K562 (cell line): ENCODE measurements around the gene ZNF564. TPM values are rescaled to one million over a fixed set of nuclear protein-coding genes. Genes with fewer than 3 reads are reported as not detected.

Experiments used
- CCNT2 ChIP-seq: IDR thresholded peaks from 2 replicates; pipeline ENCODE4 v1.6.1; 2011; ENCODE audit warnings: borderline replicate concordance, low read depth, mild to moderate bottlenecking, moderate library complexity, mixed read lengths, low read length; ENCODE audit not compliant: insufficient read length; ENCODE audit errors: extremely low read depth
- CHD4 ChIP-seq: fragments of 200-600 bp; sonication (generic); IDR thresholded peaks from 3 replicates; pipeline ENCODE4 v1.6.1; 2012; ENCODE audit warnings: low read depth, mild to moderate bottlenecking, mixed read lengths, low read length, inconsistent platforms; ENCODE audit not compliant: insufficient read depth, insufficient replicate concordance, poor library complexity, severe bottlenecking
- ETS2 ChIP-seq: IDR thresholded peaks from 2 replicates; pipeline ENCODE4 v1.6.1; 2016; ENCODE audit warnings: borderline replicate concordance, missing genetic modification characterization, mild to moderate bottlenecking, moderate library complexity, missing compliant biosample characterization; ENCODE audit not compliant: poor library complexity, severe bottlenecking
- ETV6 ChIP-seq, 3 experiments: fragments of 150-350 bp in 1 of 3; sonication (generic) in 1 of 3; formaldehyde crosslinking in 1 of 3; IDR thresholded peaks; 2 replicates each; pipeline versions ENCODE4 v1.6.1 to v1.8.0; 2014 to 2022; ENCODE audit warnings: borderline replicate concordance in 2 of 3, low read depth in 2 of 3, antibody characterized with exemption in 1 of 3, low read length in 1 of 3, mild to moderate bottlenecking in 1 of 3, missing genetic modification reagents in 1 of 3
- FIP1L1 ChIP-seq: fragments of 200-400 bp; formaldehyde crosslinking; IDR thresholded peaks from 2 replicates; pipeline ENCODE4 v1.6.1; 2018; ENCODE audit warnings: mild to moderate bottlenecking, low read depth, low read length; ENCODE audit not compliant: poor library complexity, severe bottlenecking
- FOXA3 ChIP-seq, 2 experiments: fragments of 450-650 bp in 1 of 2; sonication (generic) in 1 of 2; formaldehyde crosslinking; IDR thresholded peaks in 1 of 2; conservative IDR thresholded peaks in 1 of 2; 2 replicates each; pipeline versions ENCODE4 v1.4.0 to v1.8.0; 2020 to 2022; ENCODE audit warnings: mild to moderate bottlenecking in 2 of 2, missing genetic modification reagents in 1 of 2
- GABPB2 ChIP-seq: fragments of 250-450 bp; sonication (Bioruptor Pico); conservative IDR thresholded peaks from 2 replicates; pipeline ENCODE4 v1.5.1; 2021; ENCODE audit warnings: mild to moderate bottlenecking
- GTF2F1 ChIP-seq: IDR thresholded peaks from 2 replicates; pipeline ENCODE4 v1.6.1; 2011; ENCODE audit warnings: low read depth, low read length, improper control_type of control experiment
- KAT8 ChIP-seq: fragments of 450-650 bp; IDR thresholded peaks from 2 replicates; pipeline ENCODE4 v1.6.1; 2016; ENCODE audit warnings: low read depth, mild to moderate bottlenecking
- MTA2 ChIP-seq: fragments of 450-650 bp; IDR thresholded peaks from 2 replicates; pipeline ENCODE4 v1.6.1; 2016; ENCODE audit warnings: low read depth
- NCOA6 ChIP-seq: fragments of 450-650 bp; IDR thresholded peaks from 2 replicates; pipeline ENCODE4 v1.6.1; 2017; ENCODE audit warnings: mild to moderate bottlenecking
- NR4A1 ChIP-seq, 2 experiments: fragments of 250-450 bp in 1 of 2; fragments of 450-650 bp in 1 of 2; sonication (Bioruptor Pico) in 1 of 2; IDR thresholded peaks; 2 replicates each; pipeline versions ENCODE4 v1.4.0 to v1.6.1; 2016 to 2020; ENCODE audit warnings: mild to moderate bottlenecking in 2 of 2, missing compliant biosample characterization in 1 of 2, missing genetic modification characterization in 1 of 2, moderate library complexity in 1 of 2
- SMARCC2 ChIP-seq: fragments of 450-650 bp; IDR thresholded peaks from 2 replicates; pipeline ENCODE4 v1.6.1; 2017; ENCODE audit warnings: antibody characterized with exemption, moderate library complexity, mild to moderate bottlenecking, low read depth
- SRSF3 ChIP-seq: fragments of 200-400 bp; formaldehyde crosslinking; IDR thresholded peaks from 2 replicates; pipeline ENCODE4 v1.6.1; 2016; ENCODE audit warnings: mild to moderate bottlenecking, low read length, moderate library complexity; ENCODE audit not compliant: insufficient read depth
- TBL1XR1 ChIP-seq, 2 experiments: IDR thresholded peaks; 2 replicates each; pipeline ENCODE4 v1.6.1; 2012; ENCODE audit warnings: improper control_type of control experiment in 2 of 2, low read length in 2 of 2, mild to moderate bottlenecking in 1 of 2
- ZFP30 ChIP-seq: fragments of 250-450 bp; sonication (Bioruptor Pico); IDR thresholded peaks from 2 replicates; pipeline ENCODE4 v1.8.0; 2022; ENCODE audit warnings: moderate library complexity, mild to moderate bottlenecking, inconsistent platforms, borderline replicate concordance
- ZNF174 ChIP-seq: fragments of 250-450 bp; sonication (Bioruptor Pico); IDR thresholded peaks from 2 replicates; pipeline ENCODE4 v1.4.0; 2020; ENCODE audit warnings: mild to moderate bottlenecking
- ZNF232 ChIP-seq: sonication (generic); formaldehyde crosslinking; IDR thresholded peaks from 2 replicates; pipeline ENCODE4 v1.8.0; 2022; ENCODE audit warnings: mild to moderate bottlenecking, missing genetic modification reagents
- ZNF347 ChIP-seq: fragments of 450-650 bp; formaldehyde crosslinking; IDR thresholded peaks from 2 replicates; pipeline ENCODE4 v1.4.0; 2020; ENCODE audit warnings: low read depth, mild to moderate bottlenecking, moderate library complexity
- polyA plus RNA-seq, 8 experiments: library from polyadenylated mRNA; depleted of rRNA in 4 of 8; stranded (reverse) in 5 of 8; unstranded in 3 of 8; fragments of >200 nt; fragmentation: Nextera tagmentation in 2 of 8; fragmentation: Illumina TruSeq in 1 of 8; extraction: Ambion mirVana in 2 of 8; extraction: Trizol in 1 of 8; gene quantifications; 2 replicates each; pipeline versions ENCODE4 v1.2.1 to v1.2.3, GENCODE V29; 2011 to 2014; ENCODE audit warnings: inconsistent platforms in 1 of 8, missing spikeins in 1 of 8
- total RNA-seq, 7 experiments: library from RNA; depleted of rRNA in 6 of 7; stranded (reverse); fragments of >200 nt in 6 of 7; fragmentation: Illumina TruSeq in 2 of 7; extraction: Trizol in 2 of 7; gene quantifications; 2 replicates each; pipeline versions ENCODE4 v1.2.1 to v1.2.3, GENCODE V29; 2011 to 2021; ENCODE audit warnings: low replicate concordance in 1 of 7
- TF ChIP-seq, protein P1 (sequence below), 2 experiments: IDR thresholded peaks; 2 replicates each; pipeline ENCODE4 v1.6.1; 2012; ENCODE audit warnings: improper control_type of control experiment in 2 of 2, low read depth in 2 of 2, low read length in 2 of 2, borderline replicate concordance in 1 of 2
- TF ChIP-seq, protein P2 (sequence below): sonication (generic); formaldehyde crosslinking; IDR thresholded peaks from 2 replicates; pipeline ENCODE4 v1.8.0; 2022; ENCODE audit warnings: mild to moderate bottlenecking, missing genetic modification reagents
- TF ChIP-seq, protein P3 (sequence below): fragments of 250-450 bp; sonication (Bioruptor Pico); IDR thresholded peaks from 2 replicates; pipeline ENCODE4 v1.5.1; 2021; ENCODE audit warnings: mild to moderate bottlenecking
- TF ChIP-seq, protein P4 (sequence below): fragments of 250-450 bp; sonication (Bioruptor Pico); IDR thresholded peaks from 2 replicates; pipeline ENCODE4 v1.8.0; 2022; ENCODE audit warnings: moderate library complexity, mild to moderate bottlenecking, inconsistent platforms

ZNF564 gene
- total and polyA plus RNA-seq, 9 of the 15 experiments (the other 6 are each of a cell fraction or from before 2014, with no cell fraction given) = 1.4 to 8.1 (median 5.6) TPM

DNA sequence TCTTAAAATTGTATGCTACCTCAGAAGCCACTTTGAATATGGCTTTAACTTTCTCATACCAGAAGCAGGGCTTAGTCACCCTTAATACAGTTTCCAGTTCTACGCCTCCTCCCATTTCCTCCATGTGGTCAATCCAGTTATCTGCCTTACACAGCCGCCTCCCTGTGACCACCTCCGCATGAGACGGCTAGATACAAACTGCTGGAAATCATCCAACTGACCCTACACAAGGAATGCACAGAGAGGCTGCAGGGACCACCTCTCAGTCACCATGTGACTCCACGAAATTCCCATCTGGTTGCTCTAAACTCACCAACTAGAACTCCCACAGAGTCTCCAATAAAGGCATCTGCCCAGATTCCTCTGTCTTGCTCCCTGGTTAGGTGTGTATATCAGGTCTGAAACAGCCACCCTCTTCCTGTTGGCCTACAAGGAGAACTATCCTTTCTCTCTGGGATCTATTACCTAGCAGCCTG, 6.8 kb downstream of the ZNF564 start (continued):
- TF ChIP-seq, protein P1, sequence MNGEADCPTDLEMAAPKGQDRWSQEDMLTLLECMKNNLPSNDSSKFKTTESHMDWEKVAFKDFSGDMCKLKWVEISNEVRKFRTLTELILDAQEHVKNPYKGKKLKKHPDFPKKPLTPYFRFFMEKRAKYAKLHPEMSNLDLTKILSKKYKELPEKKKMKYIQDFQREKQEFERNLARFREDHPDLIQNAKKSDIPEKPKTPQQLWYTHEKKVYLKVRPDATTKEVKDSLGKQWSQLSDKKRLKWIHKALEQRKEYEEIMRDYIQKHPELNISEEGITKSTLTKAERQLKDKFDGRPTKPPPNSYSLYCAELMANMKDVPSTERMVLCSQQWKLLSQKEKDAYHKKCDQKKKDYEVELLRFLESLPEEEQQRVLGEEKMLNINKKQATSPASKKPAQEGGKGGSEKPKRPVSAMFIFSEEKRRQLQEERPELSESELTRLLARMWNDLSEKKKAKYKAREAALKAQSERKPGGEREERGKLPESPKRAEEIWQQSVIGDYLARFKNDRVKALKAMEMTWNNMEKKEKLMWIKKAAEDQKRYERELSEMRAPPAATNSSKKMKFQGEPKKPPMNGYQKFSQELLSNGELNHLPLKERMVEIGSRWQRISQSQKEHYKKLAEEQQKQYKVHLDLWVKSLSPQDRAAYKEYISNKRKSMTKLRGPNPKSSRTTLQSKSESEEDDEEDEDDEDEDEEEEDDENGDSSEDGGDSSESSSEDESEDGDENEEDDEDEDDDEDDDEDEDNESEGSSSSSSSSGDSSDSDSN (IDR thresholded peaks at IDR 0.05; ENCODE audit: borderline replicate concordance in 1 of 2, low read depth in 2 of 2, low read length in 2 of 2) = no peak
- TF ChIP-seq ZNF174 (CRISPR knock-in tag) (no peak), ZFP30 (CRISPR knock-in tag) (no peak), TBL1XR1 (IDR thresholded peaks at IDR 0.05; ENCODE audit: low read length in 2 of 2) (peak in 1 of 2 experiments; percentile 89; a peak in 2 of 4 replicates), KAT8 (no peak), SRSF3 (no peak), FIP1L1 (no peak), MTA2 (peak; percentile 96), GTF2F1 (no peak), ETS2 (no peak), CCNT2 (peak; percentile 88), NCOA6 (no peak), ZNF347 (CRISPR knock-in tag) (no peak), ZNF232 (CRISPR knock-in tag) (no peak), SMARCC2 (peak; percentile 93), CHD4 (no peak), GABPB2 (CRISPR knock-in tag) (no peak), ETV6 (IDR thresholded peaks at IDR 0.05; ENCODE audit: borderline replicate concordance in 1 of 2, low read depth in 2 of 2, low read length in 1 of 2) (peak; percentile 23 to 68; a peak in 1 of 4 replicates), ETV6 (CRISPR knock-in tag; IDR thresholded peaks at IDR 0.05; ENCODE audit: borderline replicate concordance) (no peak), NR4A1 (CRISPR knock-in tag; IDR thresholded peaks at IDR 0.05) (no peak), NR4A1 (tag; IDR thresholded peaks at IDR 0.05) (no peak), FOXA3 (CRISPR knock-in tag; conservative IDR thresholded peaks at IDR 0.05 in 1 of 2, IDR thresholded peaks at IDR 0.05 in 1 of 2) (no peak)
- TF ChIP-seq, protein P2, sequence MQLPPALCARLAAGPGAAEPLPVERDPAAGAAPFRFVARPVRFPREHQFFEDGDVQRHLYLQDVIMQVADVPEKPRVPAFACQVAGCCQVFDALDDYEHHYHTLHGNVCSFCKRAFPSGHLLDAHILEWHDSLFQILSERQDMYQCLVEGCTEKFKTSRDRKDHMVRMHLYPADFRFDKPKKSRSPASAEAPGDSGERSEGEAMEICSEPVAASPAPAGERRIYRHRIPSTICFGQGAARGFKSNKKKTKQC (CRISPR knock-in tag) = no peak
- TF ChIP-seq, protein P3, sequence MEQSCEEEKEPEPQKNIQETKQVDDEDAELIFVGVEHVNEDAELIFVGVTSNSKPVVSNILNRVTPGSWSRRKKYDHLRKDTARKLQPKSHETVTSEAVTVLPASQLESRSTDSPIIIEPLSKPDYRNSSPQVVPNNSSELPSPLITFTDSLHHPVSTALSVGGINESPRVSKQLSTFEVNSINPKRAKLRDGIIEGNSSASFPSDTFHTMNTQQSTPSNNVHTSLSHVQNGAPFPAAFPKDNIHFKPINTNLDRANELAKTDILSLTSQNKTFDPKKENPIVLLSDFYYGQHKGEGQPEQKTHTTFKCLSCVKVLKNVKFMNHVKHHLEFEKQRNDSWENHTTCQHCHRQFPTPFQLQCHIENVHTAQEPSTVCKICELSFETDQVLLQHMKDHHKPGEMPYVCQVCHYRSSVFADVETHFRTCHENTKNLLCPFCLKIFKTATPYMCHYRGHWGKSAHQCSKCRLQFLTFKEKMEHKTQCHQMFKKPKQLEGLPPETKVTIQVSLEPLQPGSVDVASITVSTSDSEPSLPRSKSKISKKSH (CRISPR knock-in tag) = no peak
- TF ChIP-seq, protein P4, sequence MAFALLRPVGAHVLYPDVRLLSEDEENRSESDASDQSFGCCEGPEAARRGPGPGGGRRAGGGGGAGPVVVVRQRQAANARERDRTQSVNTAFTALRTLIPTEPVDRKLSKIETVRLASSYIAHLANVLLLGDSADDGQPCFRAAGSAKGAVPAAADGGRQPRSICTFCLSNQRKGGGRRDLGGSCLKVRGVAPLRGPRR (CRISPR knock-in tag) = no peak
